Hepatocyte (in vitro differentiated cells): Measurements from ENCODE around the gene HMGCL. TPM values are rescaled to one million over a fixed set of nuclear protein-coding genes. Genes with fewer than 3 reads are reported as not detected.
"Not testable (repeated sequence)": the region's sequence is repeated elsewhere in the genome, so short reads cannot be mapped to it uniquely, and the experiment has no call there.

Source experiments
- DNase-seq: peaks from one replicate; pipeline ENCODE4 v3.0.0-alpha.2; 2016; ENCODE audit warnings: low spot score
- H2AFZ ChIP-seq: fragments of 200-600 bp; sonication (generic); 2 replicates; pipeline ENCODE4 v1.6.0; 2016; ENCODE audit warnings: antibody characterized with exemption, mild to moderate bottlenecking
- H3K27ac ChIP-seq: fragments of 200-600 bp; sonication (generic); 2 replicates; pipeline ENCODE4 v1.5.1; 2016; ENCODE audit warnings: mild to moderate bottlenecking
- H3K27me3 ChIP-seq: fragments of 200-600 bp; sonication (generic); 2 replicates; pipeline ENCODE4 v1.6.1; 2016
- H3K36me3 ChIP-seq: fragments of 200-600 bp; sonication (generic); replicated peaks from 2 replicates; pipeline ENCODE4 v1.5.1; 2016; ENCODE audit warnings: low read depth; ENCODE audit not compliant: insufficient read depth
- H3K4me1 ChIP-seq: fragments of 200-600 bp; sonication (generic); 2 replicates; pipeline ENCODE4 v1.5.1; 2016; ENCODE audit warnings: mild to moderate bottlenecking, moderate library complexity; ENCODE audit not compliant: insufficient read depth
- H3K4me2 ChIP-seq: fragments of 200-600 bp; sonication (generic); 2 replicates; pipeline ENCODE4 v1.6.0; 2016
- H3K4me3 ChIP-seq: fragments of 200-600 bp; sonication (generic); 2 replicates; pipeline ENCODE4 v1.5.1; 2016; ENCODE audit warnings: mild to moderate bottlenecking
- H3K79me2 ChIP-seq: fragments of 200-600 bp; sonication (generic); 2 replicates; pipeline ENCODE4 v1.6.0; 2017; ENCODE audit warnings: mild to moderate bottlenecking
- H3K9me2 ChIP-seq: fragments of 200-600 bp; sonication (generic); replicated peaks from 2 replicates; pipeline ENCODE4 v1.6.0; 2017; ENCODE audit warnings: mild to moderate bottlenecking; ENCODE audit not compliant: insufficient read depth
- H3K9me3 ChIP-seq: fragments of 200-600 bp; sonication (generic); 2 replicates; pipeline ENCODE4 v1.5.1; 2016; ENCODE audit warnings: low read depth, mild to moderate bottlenecking
- H4K20me1 ChIP-seq: fragments of 200-600 bp; sonication (generic); 2 replicates; pipeline ENCODE4 v1.6.0; 2016; ENCODE audit warnings: mild to moderate bottlenecking; ENCODE audit not compliant: insufficient read depth, poor library complexity, severe bottlenecking
- EZH2 ChIP-seq: fragments of 200-600 bp; sonication (generic); IDR thresholded peaks from 2 replicates; pipeline ENCODE4 v1.6.1; 2016; ENCODE audit warnings: antibody characterized with exemption, mild to moderate bottlenecking, borderline replicate concordance
- EZH2phosphoT487 ChIP-seq: fragments of 200-600 bp; sonication (generic); IDR thresholded peaks from one replicate; pipeline ENCODE4 v1.6.1; 2018; ENCODE audit warnings: antibody characterized with exemption, mild to moderate bottlenecking, low read depth, moderate library complexity; ENCODE audit not compliant: unreplicated experiment, severe bottlenecking
- WGBS: methylation state at CpG from one replicate; pipeline ENCODE4 v1.1.6; 2016; ENCODE audit warnings: low lambda C conversion rate; ENCODE audit errors: missing lambda C conversion rate; 5-methylcytosine and 5-hydroxymethylcytosine counted together
- polyA plus RNA-seq: library from polyadenylated mRNA; unstranded; fragments of >200 nt; fragmentation: Nextera tagmentation; extraction: Ambion mirVana; gene quantifications from 2 replicates; pipeline ENCODE4 v1.2.1, GENCODE V29; 2016
- total RNA-seq: library from RNA; depleted of rRNA; stranded (reverse); fragments of >200 nt; gene quantifications from 2 replicates; pipeline ENCODE4 v1.2.3, GENCODE V29; 2014
- TF ChIP-seq, protein P1 (sequence below): fragments of 200-600 bp; sonication (generic); IDR thresholded peaks from 2 replicates; pipeline ENCODE4 v1.5.1; 2016; ENCODE audit warnings: antibody characterized with exemption, mild to moderate bottlenecking; ENCODE audit not compliant: poor library complexity

HMGCL gene
- total and polyA plus RNA-seq, 2 experiments from 2014 or later = 78.5 to 90.7 TPM

DNA sequence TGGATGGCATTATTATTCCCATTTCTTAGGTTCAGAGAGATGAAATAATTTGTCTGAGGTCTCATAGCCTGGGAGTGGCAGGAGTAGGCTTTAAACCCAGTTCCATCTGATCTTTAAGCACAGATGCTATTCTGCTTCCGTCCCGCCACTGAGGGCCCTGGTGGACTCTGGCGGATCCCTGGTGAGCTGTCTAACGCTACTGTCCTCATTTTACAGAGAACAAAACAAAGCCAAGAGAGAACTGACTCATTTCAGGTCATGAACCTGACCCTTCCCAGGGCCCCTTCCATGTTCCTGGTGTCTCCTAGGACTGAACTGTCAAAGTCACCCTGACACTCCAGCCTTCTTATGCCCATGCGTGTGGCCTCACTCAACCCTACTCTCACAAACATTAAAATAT is 21.6 kb downstream of the HMGCL start:
- Histone ChIP-seq H2AFZ (no peak overlapping the region), H3K4me2 (no peak overlapping the region), H3K4me3 (no peak overlapping the region), H3K9me3 (no peaks in the 10 kb centered on the region), H3K27ac (no peak overlapping the region), H3K4me1 (peaks cover 17% of the 10 kb centered on the region), H3K79me2 (peaks cover 5% of the 10 kb centered on the region), H4K20me1 (no peaks in the 10 kb centered on the region), H3K36me3 (no peaks in the 10 kb centered on the region), H3K27me3 (no peaks in the 10 kb centered on the region), H3K9me2 (no peaks in the 10 kb centered on the region)
- TF ChIP-seq EZH2 = no peak
- TF ChIP-seq, protein P1, sequence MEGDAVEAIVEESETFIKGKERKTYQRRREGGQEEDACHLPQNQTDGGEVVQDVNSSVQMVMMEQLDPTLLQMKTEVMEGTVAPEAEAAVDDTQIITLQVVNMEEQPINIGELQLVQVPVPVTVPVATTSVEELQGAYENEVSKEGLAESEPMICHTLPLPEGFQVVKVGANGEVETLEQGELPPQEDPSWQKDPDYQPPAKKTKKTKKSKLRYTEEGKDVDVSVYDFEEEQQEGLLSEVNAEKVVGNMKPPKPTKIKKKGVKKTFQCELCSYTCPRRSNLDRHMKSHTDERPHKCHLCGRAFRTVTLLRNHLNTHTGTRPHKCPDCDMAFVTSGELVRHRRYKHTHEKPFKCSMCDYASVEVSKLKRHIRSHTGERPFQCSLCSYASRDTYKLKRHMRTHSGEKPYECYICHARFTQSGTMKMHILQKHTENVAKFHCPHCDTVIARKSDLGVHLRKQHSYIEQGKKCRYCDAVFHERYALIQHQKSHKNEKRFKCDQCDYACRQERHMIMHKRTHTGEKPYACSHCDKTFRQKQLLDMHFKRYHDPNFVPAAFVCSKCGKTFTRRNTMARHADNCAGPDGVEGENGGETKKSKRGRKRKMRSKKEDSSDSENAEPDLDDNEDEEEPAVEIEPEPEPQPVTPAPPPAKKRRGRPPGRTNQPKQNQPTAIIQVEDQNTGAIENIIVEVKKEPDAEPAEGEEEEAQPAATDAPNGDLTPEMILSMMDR = no peak
- no peak for TF ChIP-seq EZH2phosphoT487
- WGBS = 88% methylated on average over 5 of the region's 5 CpGs
- DNase-seq = no peak

DNA sequence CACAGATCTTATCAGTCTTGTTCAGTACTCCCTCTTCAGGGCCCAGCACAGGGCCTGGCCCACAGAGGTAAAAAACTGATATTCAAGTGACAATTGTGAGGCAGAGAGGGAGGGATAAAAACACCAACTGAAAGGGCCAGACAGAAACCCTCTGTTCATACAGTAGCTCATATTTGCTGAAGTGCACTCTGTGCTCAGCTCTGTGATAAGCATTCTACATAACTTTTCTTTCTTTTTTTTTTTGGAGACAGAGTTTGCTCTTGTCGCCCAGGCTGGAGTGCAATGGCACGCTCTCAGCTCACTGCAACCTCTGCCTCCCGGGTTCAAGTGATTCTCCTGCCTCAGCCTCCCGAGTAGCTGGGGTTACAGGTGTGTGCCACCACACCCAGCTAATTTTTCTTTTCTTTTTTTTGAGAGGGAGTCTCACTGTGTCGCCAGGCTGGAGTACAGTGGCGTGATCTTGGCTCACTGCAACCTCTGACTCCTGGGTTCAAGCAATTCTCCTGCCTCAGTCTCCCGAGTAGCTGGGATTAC is 22.4 kb downstream of the HMGCL start:
- 93% methylated on average over 7 of the region's 7 CpGs for WGBS
- H4K20me1 ChIP-seq, H3K9me2 ChIP-seq, H2AFZ ChIP-seq, H3K4me2 ChIP-seq, DNase-seq, H3K27ac ChIP-seq, H3K9me3 ChIP-seq, H3K36me3 ChIP-seq, H3K79me2 ChIP-seq, H3K4me3 ChIP-seq, H3K27me3 ChIP-seq: not testable (repeated sequence)
- H3K4me1 ChIP-seq = peaks cover 18% of the 10 kb centered on the region

DNA sequence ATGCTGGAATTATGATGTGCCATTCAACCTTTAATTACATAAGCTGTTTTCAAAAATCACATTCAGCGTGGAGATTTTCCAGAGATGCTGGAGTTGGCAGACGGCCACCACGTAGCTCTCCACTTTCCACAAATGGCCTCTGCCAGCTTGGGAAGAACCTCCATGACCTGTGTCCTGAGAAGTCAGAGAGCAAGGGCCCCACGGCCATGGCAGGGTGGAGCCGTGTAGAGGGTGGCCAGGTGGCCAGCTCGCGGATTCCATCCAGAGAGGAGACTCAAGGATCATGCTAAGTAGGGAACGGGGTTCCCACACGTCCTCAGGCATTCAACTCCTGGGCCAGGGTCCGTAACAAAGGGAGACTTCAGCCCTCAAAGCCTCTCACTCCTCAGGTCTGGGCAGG is 23.4 kb downstream of the HMGCL start:
- peak overlapping the region; percentile 99 for H3K27ac ChIP-seq

DNA sequence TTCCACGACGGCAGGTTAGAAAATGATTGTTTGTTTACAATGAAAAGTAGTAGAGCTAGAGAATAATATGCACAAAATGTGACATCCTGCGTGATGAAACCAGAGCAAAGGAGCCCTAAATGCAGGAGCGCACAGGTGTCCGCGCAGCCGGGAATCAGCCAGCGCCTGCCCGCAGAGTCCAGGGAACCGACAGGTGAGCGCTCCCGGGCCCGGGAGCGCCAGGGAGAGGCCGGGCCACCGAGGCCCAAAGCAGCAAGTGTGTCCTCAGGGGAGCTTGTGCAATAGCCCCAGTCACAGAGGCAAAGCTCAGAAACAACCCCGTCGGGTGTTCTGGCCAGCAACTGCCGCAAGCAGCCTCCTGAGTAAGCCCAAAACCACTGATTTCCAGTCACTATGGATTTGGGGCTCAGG is 23.9 kb downstream of the HMGCL start:
- H2AFZ ChIP-seq = peak overlapping the region; percentile 34
- peak; percentile 73 for DNase-seq
- H3K9me3 ChIP-seq = no peaks in the 10 kb centered on the region
- H3K4me1 ChIP-seq = peaks cover 18% of the 10 kb centered on the region
- H3K36me3 ChIP-seq = no peaks in the 10 kb centered on the region
- H3K4me2 ChIP-seq = peak overlapping the region; percentile 93
- 9% methylated on average over 19 of the region's 19 CpGs for WGBS
- TF ChIP-seq EZH2phosphoT487 (no peak), EZH2 (no peak)
- TF ChIP-seq, protein P1 = no peak
- no peaks in the 10 kb centered on the region for H3K27me3 ChIP-seq
- H3K9me2 ChIP-seq = no peaks in the 10 kb centered on the region
- peak overlapping the region; percentile 61 for H3K4me3 ChIP-seq
- peak overlapping the region; percentile 99 for H3K27ac ChIP-seq
- H3K79me2 ChIP-seq = peaks cover 6% of the 10 kb centered on the region
- H4K20me1 ChIP-seq = no peaks in the 10 kb centered on the region

More for the DNA sequence above, 23.4 kb downstream of the HMGCL start:
- 67% methylated on average over 10 of the region's 10 CpGs for WGBS
- Histone ChIP-seq H4K20me1 (no peaks in the 10 kb centered on the region), H3K9me3 (no peaks in the 10 kb centered on the region), H3K9me2 (no peaks in the 10 kb centered on the region), H3K4me2 (peak overlapping the region; percentile 93), H2AFZ (no peak overlapping the region), H3K4me3 (no peak overlapping the region), H3K79me2 (peaks cover 6% of the 10 kb centered on the region), H3K27me3 (no peaks in the 10 kb centered on the region), H3K4me1 (peaks cover 18% of the 10 kb centered on the region), H3K36me3 (no peaks in the 10 kb centered on the region)
- DNase-seq = no peak
- no peak for TF ChIP-seq EZH2phosphoT487
- no peak for TF ChIP-seq EZH2
- TF ChIP-seq, protein P1 = no peak
